ENCODE measurements around the gene SULT1E1. TPM values are rescaled to one million over a fixed set of nuclear protein-coding genes. Genes with fewer than 3 reads are reported as not detected.

Gene SULT1E1
- total RNA-seq, 2 experiments from 2014 or later, result not detected

- Mint-ChIP-seq H3K27me3 (no peaks in the 10 kb centered on the region), H3K4me1 (ENCODE audit: low read depth) (no peaks in the 10 kb centered on the region), H3K4me3 (no peak overlapping the region), H3K9me3 (no peaks in the 10 kb centered on the region), H3K36me3 (ENCODE audit: low read depth) (no peaks in the 10 kb centered on the region), H3K27ac (no peak overlapping the region)
- ATAC-seq (no peak), DNase-seq (no peak)
- intact Hi-C loops (cut with micrococcal nuclease), result no loop called here
- ChIA-PET CTCF (interaction anchor here (1.1 to 1.6 kb wide), 2 partner anchors 119 to 187 kb away, joined by 3 read pairs; no protein-coding TSS in a partner anchor), POLR2A (no interaction called here)
- no peak for TF ChIP-seq CTCF (IDR thresholded peaks at IDR 0.05)
Measured at GRCh38 chr4:69877453-69877852, 17.5 kb upstream of the SULT1E1 start.

- H3K4me1 Mint-ChIP-seq (ENCODE audit: low read depth), result no peaks in the 10 kb centered on the region
- H3K9me3 Mint-ChIP-seq, result peaks cover 2% of the 10 kb centered on the region
- DNase-seq (no peak), ATAC-seq (no peak)
- no peaks in the 10 kb centered on the region for H3K27me3 Mint-ChIP-seq
- POLR2A ChIA-PET, result no interaction called here
- H3K36me3 Mint-ChIP-seq (ENCODE audit: low read depth), result no peaks in the 10 kb centered on the region
- no peak overlapping the region for H3K27ac Mint-ChIP-seq
- intact Hi-C loops (cut with micrococcal nuclease), result no loop called here
- H3K4me3 Mint-ChIP-seq, result no peak overlapping the region
- CTCF ChIA-PET, result no interaction called here
- TF ChIP-seq CTCF (IDR thresholded peaks at IDR 0.05), result no peak
Measured at GRCh38 chr4:69876071-69876470, 16.1 kb upstream of the SULT1E1 start.

- ATAC-seq (no peak), DNase-seq (no peak)
- no peaks in the 10 kb centered on the region for H3K27me3 Mint-ChIP-seq
- no peak overlapping the region for H3K4me3 Mint-ChIP-seq
- H3K27ac Mint-ChIP-seq, result no peak overlapping the region
- no peaks in the 10 kb centered on the region for H3K36me3 Mint-ChIP-seq (ENCODE audit: low read depth)
- TF ChIP-seq CTCF (IDR thresholded peaks at IDR 0.05), result no peak
- peaks cover 2% of the 10 kb centered on the region for H3K9me3 Mint-ChIP-seq
- ChIA-PET POLR2A (no interaction called here), CTCF (no interaction called here)
- intact Hi-C loops (cut with micrococcal nuclease), result no loop called here
- H3K4me1 Mint-ChIP-seq (ENCODE audit: low read depth), result no peaks in the 10 kb centered on the region
Measured at GRCh38 chr4:69875576-69875975, 15.6 kb upstream of the SULT1E1 start.

GRCh38 chr4:69874507-69874906, 14.6 kb upstream of the SULT1E1 start:
- POLR2A ChIA-PET, result no interaction called here
- no peak for TF ChIP-seq CTCF (IDR thresholded peaks at IDR 0.05)
- intact Hi-C loops (cut with micrococcal nuclease), result no loop called here
- no peaks in the 10 kb centered on the region for H3K4me1 Mint-ChIP-seq (ENCODE audit: low read depth)
- no peaks in the 10 kb centered on the region for H3K27me3 Mint-ChIP-seq
- no peak overlapping the region for H3K27ac Mint-ChIP-seq
- H3K4me3 Mint-ChIP-seq, result no peak overlapping the region
- H3K36me3 Mint-ChIP-seq (ENCODE audit: low read depth), result no peaks in the 10 kb centered on the region
- ATAC-seq (peak; percentile 24), DNase-seq (no peak)
- CTCF ChIA-PET, result no interaction called here
- peaks cover 2% of the 10 kb centered on the region for H3K9me3 Mint-ChIP-seq

- ChIA-PET POLR2A (no interaction called here), CTCF (interaction anchor here (1.5 kb wide), 1 partner anchor 20 kb away, joined by 5 read pairs; no protein-coding TSS in a partner anchor)
- no peak for ATAC-seq
- Mint-ChIP-seq H3K27me3 (no peaks in the 10 kb centered on the region), H3K4me1 (ENCODE audit: low read depth) (no peaks in the 10 kb centered on the region), H3K36me3 (ENCODE audit: low read depth) (no peaks in the 10 kb centered on the region), H3K9me3 (no peaks in the 10 kb centered on the region), H3K27ac (no peak overlapping the region), H3K4me3 (no peak overlapping the region)
- intact Hi-C loops (cut with micrococcal nuclease), result no loop called here
- no peak for DNase-seq
- no peak for TF ChIP-seq CTCF (IDR thresholded peaks at IDR 0.05)
Measured at GRCh38 chr4:69861756-69862155, 1.8 kb upstream of the SULT1E1 start.
